CD14-positive monocyte (primary cell): Measurements from ENCODE around the gene H19. TPM values are rescaled to one million over a fixed set of nuclear protein-coding genes. Genes with fewer than 3 reads are reported as not detected.

Experiments
- DNase-seq, 3 donors: peaks; one replicate each; pipeline ENCODE4 v3.0.0-alpha.2; 2011 to 2022
- H2AFZ ChIP-seq: 2 replicates; pipeline ENCODE4 v1.6.0; 2012; ENCODE audit warnings: mild to moderate bottlenecking, low read depth, low read length, inconsistent platforms; ENCODE audit not compliant: insufficient read depth, poor library complexity, severe bottlenecking
- H3K27ac ChIP-seq, 2 donors: 1 replicate in 1 of 2; 2 replicates in 1 of 2; pipeline ENCODE4 v1.5.1; 2012 to 2013; ENCODE audit warnings: low read length in 2 of 2, control low read depth in 1 of 2, inconsistent platforms in 1 of 2, low read depth in 1 of 2, mild to moderate bottlenecking in 1 of 2
- H3K27me3 ChIP-seq, 2 donors: one replicate each; pipeline versions ENCODE4 v1.6.0 to v1.6.1; 2011 to 2013; ENCODE audit warnings: low read length in 2 of 2; ENCODE audit not compliant: control insufficient read depth in 2 of 2, insufficient read depth in 2 of 2
- H3K36me3 ChIP-seq, 2 donors: replicated peaks in 1 of 2; 1 replicate in 1 of 2; 2 replicates in 1 of 2; pipeline versions ENCODE4 v1.5.1 to v1.6.1; 2012 to 2013; ENCODE audit warnings: low read length in 2 of 2, control low read depth in 1 of 2, inconsistent platforms in 1 of 2, mild to moderate bottlenecking in 1 of 2; ENCODE audit not compliant: insufficient read depth in 2 of 2, control insufficient read depth in 1 of 2
- H3K4me1 ChIP-seq, 2 donors: 1 replicate in 1 of 2; 2 replicates in 1 of 2; pipeline versions ENCODE4 v1.5.1 to v1.6.1; 2012 to 2013; ENCODE audit warnings: low read length in 2 of 2, control low read depth in 1 of 2, inconsistent platforms in 1 of 2, mild to moderate bottlenecking in 1 of 2, moderate library complexity in 1 of 2; ENCODE audit not compliant: insufficient read depth in 2 of 2, control insufficient read depth in 1 of 2
- H3K4me2 ChIP-seq: replicated peaks from 2 replicates; pipeline ENCODE3; 2012; ENCODE audit warnings: low read length, moderate library complexity, mild to moderate bottlenecking; ENCODE audit not compliant: poor library complexity, severe bottlenecking; ENCODE audit errors: extremely low read depth
- H3K4me3 ChIP-seq, 3 experiments: fragments of 200-600 bp in 1 of 3; sonication (generic) in 1 of 3; replicated peaks in 1 of 3; 1 replicate in 2 of 3; 2 replicates in 1 of 3; pipeline ENCODE4 v1.5.1; 2011 to 2013; ENCODE audit warnings: low read length in 3 of 3, mild to moderate bottlenecking in 3 of 3, control low read depth in 2 of 3, low read depth in 2 of 3, inconsistent platforms in 1 of 3, moderate library complexity in 1 of 3
- H3K79me2 ChIP-seq: 2 replicates; pipeline ENCODE4 v1.6.0; 2012; ENCODE audit warnings: mild to moderate bottlenecking, control low read depth, inconsistent platforms, low read length, moderate library complexity; ENCODE audit not compliant: insufficient read depth
- H3K9ac ChIP-seq: 2 replicates; pipeline ENCODE4 v1.6.0; 2017; ENCODE audit warnings: low read length, mild to moderate bottlenecking; ENCODE audit not compliant: insufficient read depth, poor library complexity, severe bottlenecking
- H3K9me3 ChIP-seq, 2 donors: replicated peaks in 1 of 2; 1 replicate in 1 of 2; 2 replicates in 1 of 2; pipeline versions ENCODE4 v1.5.1 to v1.6.1; 2012 to 2013; ENCODE audit warnings: low read length in 2 of 2, control low read depth in 1 of 2; ENCODE audit not compliant: control insufficient read depth in 1 of 2, insufficient read depth in 1 of 2
- H4K20me1 ChIP-seq: 2 replicates; pipeline ENCODE4 v1.6.0; 2012; ENCODE audit warnings: mild to moderate bottlenecking, low read length, control low read depth, moderate library complexity; ENCODE audit not compliant: insufficient read depth
- H3K27ac Mint-ChIP-seq, 7 donors: one replicate each; pipeline ENCODE4 v1.8.0; 2020; ENCODE audit warnings: mild to moderate bottlenecking in 7 of 7, mixed read lengths in 7 of 7, moderate library complexity in 6 of 7, inconsistent platforms in 2 of 7
- H3K27me3 Mint-ChIP-seq, 3 donors: one replicate each; pipeline ENCODE4 v1.8.0; 2021 to 2022; ENCODE audit warnings: low read depth in 3 of 3, mild to moderate bottlenecking in 3 of 3, mixed read lengths in 3 of 3, moderate library complexity in 3 of 3, inconsistent platforms in 1 of 3
- H3K36me3 Mint-ChIP-seq, 2 donors: one replicate each; pipeline ENCODE4 v1.8.0; 2020; ENCODE audit warnings: mixed read lengths in 2 of 2, inconsistent platforms in 1 of 2, mild to moderate bottlenecking in 1 of 2
- H3K4me1 Mint-ChIP-seq: one replicate; pipeline ENCODE4 v1.8.0; 2020; ENCODE audit warnings: mild to moderate bottlenecking, mixed read lengths
- H3K4me3 Mint-ChIP-seq, 2 donors: one replicate each; pipeline ENCODE4 v1.8.0; 2020; ENCODE audit warnings: mild to moderate bottlenecking in 2 of 2, mixed read lengths in 2 of 2, moderate library complexity in 1 of 2
- H3K9me3 Mint-ChIP-seq, 7 donors: one replicate each; pipeline ENCODE4 v1.8.0; 2020 to 2022; ENCODE audit warnings: mixed read lengths in 7 of 7, mild to moderate bottlenecking in 6 of 7, moderate library complexity in 6 of 7, inconsistent platforms in 2 of 7
- CTCF ChIP-seq: fragments of 200-600 bp; IDR thresholded peaks from one replicate; pipeline ENCODE4 v1.8.0; 2022; ENCODE audit warnings: antibody characterized with exemption, mild to moderate bottlenecking
- WGBS: methylation state at CpG from one replicate; pipeline ENCODE4 v1.1.5; 2013; ENCODE audit warnings: missing lambda C conversion rate; ENCODE audit not compliant: insufficient coverage; 5-methylcytosine and 5-hydroxymethylcytosine counted together
- intact Hi-C, 2 donors: fragments of 100-400 bp; cut with micrococcal nuclease; formaldehyde crosslinking; loops; one replicate each; pipeline versions ENCODE4 v1.15.0 to v1.15.1; 2023
- polyA minus RNA-seq: library from RNA; depleted of rRNA, polyadenylated mRNA; stranded (reverse); fragments of >200 nt; gene quantifications from 2 replicates; pipeline ENCODE4 v1.2.3, GENCODE V29; 2012
- polyA plus RNA-seq, 3 donors: library from polyadenylated mRNA; depleted of rRNA in 1 of 3; unstranded in 2 of 3; stranded (reverse) in 1 of 3; fragments of 300-500 nt in 2 of 3; fragments of >200 nt in 1 of 3; fragmentation: Illumina TruSeq in 2 of 3; gene quantifications; 1 replicate in 2 of 3; 2 replicates in 1 of 3; pipeline ENCODE4 v1.2.3, GENCODE V29; 2012 to 2021
- total RNA-seq, 12 experiments: library from RNA in 1 of 12; stranded (reverse) in 1 of 12; fragments of 120-200 nt in 1 of 12; gene quantifications; one replicate each; pipeline ENCODE4 v1.2.4 and lab custom pipeline; 2013 to 2026; ENCODE audit warnings: mixed read lengths in 6 of 12, inconsistent platforms in 1 of 12

Gene H19
- 104 TPM for total RNA-seq (2013)
- under 1 TPM in 1 of 3 donors, not detected in 2; 0.47 TPM for polyA plus RNA-seq
- polyA minus RNA-seq, result 3.5 and 7.3 TPM in 2 replicates
- 0 to 0.33 (median 0.03) reads per million in 11 experiments for total RNA-seq (lab: John Stamatoyannopoulos, UW)

- Histone ChIP-seq H3K4me2 (no peak within 1 kb of the TSS), H3K9me3 (no peaks in the 10 kb centered on the region), H3K4me1 (no peaks in the 10 kb centered on the region), H3K79me2 (no peaks in the 10 kb centered on the region), H3K36me3 (no peaks in the 10 kb centered on the region), H4K20me1 (no peaks in the 10 kb centered on the region), H3K9ac (no peak within 1 kb of the TSS), H3K4me3 (no peak within 1 kb of the TSS), H3K27ac (no peak within 1 kb of the TSS), H2AFZ (no peak within 1 kb of the TSS), H3K27me3 (no peaks in the 10 kb centered on the region)
- Mint-ChIP-seq H3K27ac (no peak within 1 kb of the TSS), H3K9me3 (no peaks in the 10 kb centered on the region), H3K27me3 (no peaks in the 10 kb centered on the region), H3K4me1 (no peaks in the 10 kb centered on the region), H3K4me3 (no peak within 1 kb of the TSS), H3K36me3 (no peaks in the 10 kb centered on the region)
- intact Hi-C loops, result no loop called here
- no peak for TF ChIP-seq CTCF
- DNase-seq, result no peak
- WGBS, result no CpG with 5 or more reads among the region's 14 CpGs
Measured at GRCh38 chr11:1997755-1998154, at the start of gene H19. Gene H19 (minus strand): TSS chr11:1997842.

GRCh38 chr11:2041963-2042362, 44.3 kb upstream of the H19 start:
- no peak for DNase-seq
- no peak overlapping the region for H3K27ac ChIP-seq
- Mint-ChIP-seq H3K9me3 (no peaks in the 10 kb centered on the region), H3K36me3 (no peaks in the 10 kb centered on the region), H3K4me3 (no peak overlapping the region), H3K27ac (no peak overlapping the region), H3K27me3 (no peaks in the 10 kb centered on the region), H3K4me1 (no peaks in the 10 kb centered on the region)
- H3K4me3 ChIP-seq, result no peak overlapping the region
- H3K9me3 ChIP-seq, result no peaks in the 10 kb centered on the region
- no peak overlapping the region for H2AFZ ChIP-seq
- H4K20me1 ChIP-seq, result no peaks in the 10 kb centered on the region
- H3K79me2 ChIP-seq, result no peaks in the 10 kb centered on the region
- intact Hi-C loops, result no loop called here
- no peak for TF ChIP-seq CTCF
- H3K27me3 ChIP-seq, result peaks cover 0 to 3% of the 10 kb centered on the region in 2 donors
- no peaks in the 10 kb centered on the region for H3K4me1 ChIP-seq
- H3K9ac ChIP-seq, result no peak overlapping the region
- WGBS, result 84% methylated on average over 2 of the region's 2 CpGs
- H3K4me2 ChIP-seq, result no peak overlapping the region
- H3K36me3 ChIP-seq, result no peaks in the 10 kb centered on the region
